ENCODE data around the gene SNAP25.

Gene SNAP25

GRCh38 chr20:10297684-10298240 is 79.1 kb downstream of the SNAP25 start:
- Histone ChIP-seq H3K79me2 (ENCODE audit: insufficient read depth, low read depth) (no peaks in the 10 kb centered on the region), H2AFZ (ENCODE audit: low read depth) (no peak overlapping the region), H3K4me2 (no peak overlapping the region), H4K20me1 (ENCODE audit: insufficient read depth) (no peaks in the 10 kb centered on the region), H3K4me3 (IDR thresholded peaks at IDR 0.05; ENCODE audit: insufficient read depth, low read depth, low read length) (no peak overlapping the region), H3K27ac (no peak overlapping the region), H3K36me3 (ENCODE audit: insufficient read depth) (no peaks in the 10 kb centered on the region), H3K4me1 (ENCODE audit: low read depth, poor library complexity, severe bottlenecking) (no peaks in the 10 kb centered on the region), H3K9ac (no peak overlapping the region), H3K27me3 (ENCODE audit: insufficient read depth, low read depth) (no peaks in the 10 kb centered on the region)
- no peak for TF ChIP-seq CTCF (conservative IDR thresholded peaks at IDR 0.05; ENCODE audit: low read depth, low read length)

GRCh38 chr20:10300582-10301446 is 82.2 kb downstream of the SNAP25 start:
- Histone ChIP-seq H2AFZ (ENCODE audit: low read depth) (no peak overlapping the region), H4K20me1 (ENCODE audit: insufficient read depth) (no peaks in the 10 kb centered on the region), H3K27ac (no peak overlapping the region), H3K9ac (no peak overlapping the region), H3K27me3 (ENCODE audit: insufficient read depth, low read depth) (no peaks in the 10 kb centered on the region), H3K36me3 (ENCODE audit: insufficient read depth) (no peaks in the 10 kb centered on the region), H3K4me3 (IDR thresholded peaks at IDR 0.05; ENCODE audit: insufficient read depth, low read depth, low read length) (no peak overlapping the region), H3K79me2 (ENCODE audit: insufficient read depth, low read depth) (no peaks in the 10 kb centered on the region), H3K4me1 (ENCODE audit: low read depth, poor library complexity, severe bottlenecking) (no peaks in the 10 kb centered on the region), H3K4me2 (no peak overlapping the region)
- TF ChIP-seq CTCF (conservative IDR thresholded peaks at IDR 0.05; ENCODE audit: low read depth, low read length), result no peak

GRCh38 chr20:10303852-10304251 is 85.2 kb downstream of the SNAP25 start:
- Histone ChIP-seq H3K4me3 (IDR thresholded peaks at IDR 0.05; ENCODE audit: insufficient read depth, low read depth, low read length) (no peak overlapping the region), H3K27ac (no peak overlapping the region), H3K9ac (no peak overlapping the region), H4K20me1 (ENCODE audit: insufficient read depth) (no peaks in the 10 kb centered on the region), H2AFZ (ENCODE audit: low read depth) (no peak overlapping the region), H3K79me2 (ENCODE audit: insufficient read depth, low read depth) (no peaks in the 10 kb centered on the region), H3K36me3 (ENCODE audit: insufficient read depth) (no peaks in the 10 kb centered on the region), H3K4me2 (no peak overlapping the region), H3K27me3 (ENCODE audit: insufficient read depth, low read depth) (no peaks in the 10 kb centered on the region), H3K4me1 (ENCODE audit: low read depth, poor library complexity, severe bottlenecking) (no peaks in the 10 kb centered on the region)
- TF ChIP-seq CTCF (conservative IDR thresholded peaks at IDR 0.05; ENCODE audit: low read depth, low read length), result no peak

GRCh38 chr20:10304471-10305046 is 85.9 kb downstream of the SNAP25 start:
- H3K79me2 ChIP-seq (ENCODE audit: insufficient read depth, low read depth), result no peaks in the 10 kb centered on the region
- H3K27ac ChIP-seq, result no peak overlapping the region
- H3K9ac ChIP-seq, result no peak overlapping the region
- H3K4me1 ChIP-seq (ENCODE audit: low read depth, poor library complexity, severe bottlenecking), result no peaks in the 10 kb centered on the region
- H3K4me2 ChIP-seq, result no peak overlapping the region
- H3K4me3 ChIP-seq (IDR thresholded peaks at IDR 0.05; ENCODE audit: insufficient read depth, low read depth, low read length), result no peak overlapping the region
- TF ChIP-seq CTCF (conservative IDR thresholded peaks at IDR 0.05; ENCODE audit: low read depth, low read length), result no peak
- H3K36me3 ChIP-seq (ENCODE audit: insufficient read depth), result no peaks in the 10 kb centered on the region
- H3K27me3 ChIP-seq (ENCODE audit: insufficient read depth, low read depth), result no peaks in the 10 kb centered on the region
- H2AFZ ChIP-seq (ENCODE audit: low read depth), result no peak overlapping the region
- no peaks in the 10 kb centered on the region for H4K20me1 ChIP-seq (ENCODE audit: insufficient read depth)

All from KMS-11 (cell line).